Keratinocyte (primary cell): ENCODE measurements around the gene MIER1. TPM values are rescaled to one million over a fixed set of nuclear protein-coding genes. Genes with fewer than 3 reads are reported as not detected.

Experiments used
- DNase-seq: peaks from one replicate; pipeline ENCODE4 v3.0.0-alpha.2; 2011; ENCODE audit warnings: low read depth, missing footprints, low spot score
- FAIRE-seq: peaks from 2 replicates; lab custom pipeline; 2011; peaks lifted over from hg19 to GRCh38; lab: Jason Lieb, UNC
- H2AFZ ChIP-seq: 2 replicates; pipeline ENCODE4 v1.6.0; 2012; ENCODE audit warnings: low read length, control low read depth, inconsistent platforms; ENCODE audit not compliant: control insufficient read depth
- H3K27ac ChIP-seq: 2 replicates; pipeline ENCODE4 v1.5.1; 2011; ENCODE audit warnings: low read length; ENCODE audit not compliant: control insufficient read depth, insufficient read depth
- H3K27me3 ChIP-seq: 3 replicates; pipeline ENCODE4 v1.6.0; 2011; ENCODE audit warnings: low read length; ENCODE audit not compliant: control insufficient read depth, insufficient read depth; ENCODE audit errors: extremely low read depth
- H3K36me3 ChIP-seq, 2 experiments: 2 replicates in 1 of 2; 3 replicates in 1 of 2; pipeline ENCODE4 v1.5.1; 2011; ENCODE audit warnings: low read length in 2 of 2, mild to moderate bottlenecking in 1 of 2; ENCODE audit not compliant: control insufficient read depth in 2 of 2, insufficient read depth in 2 of 2; ENCODE audit errors: extremely low read depth in 1 of 2
- H3K4me1 ChIP-seq: 3 replicates; pipeline ENCODE4 v1.5.1; 2011; ENCODE audit warnings: low read length; ENCODE audit not compliant: control insufficient read depth, insufficient read depth; ENCODE audit errors: extremely low read depth
- H3K4me2 ChIP-seq: 3 replicates; pipeline ENCODE4 v1.6.0; 2011; ENCODE audit warnings: low read depth, low read length; ENCODE audit not compliant: control insufficient read depth, insufficient read depth; ENCODE audit errors: extremely low read depth
- H3K4me3 ChIP-seq, 3 experiments: fragments of 200-600 bp in 1 of 3; sonication (generic) in 1 of 3; 2 replicates in 2 of 3; 3 replicates in 1 of 3; pipeline ENCODE4 v1.5.1; 2011 to 2016; ENCODE audit warnings: low read length in 3 of 3, mild to moderate bottlenecking in 3 of 3, control low read depth in 2 of 3, inconsistent platforms in 1 of 3, low read depth in 1 of 3, mixed read lengths in 1 of 3, mixed run types in 1 of 3, moderate library complexity in 1 of 3; ENCODE audit not compliant: control insufficient read depth in 2 of 3, insufficient read depth in 2 of 3; ENCODE audit errors: extremely low read depth in 1 of 3
- H3K79me2 ChIP-seq: 2 replicates; pipeline ENCODE4 v1.6.0; 2012; ENCODE audit warnings: low read length; ENCODE audit not compliant: control insufficient read depth, insufficient read depth
- H3K9ac ChIP-seq: 3 replicates; pipeline ENCODE4 v1.6.0; 2011; ENCODE audit warnings: low read length; ENCODE audit not compliant: control insufficient read depth, insufficient read depth; ENCODE audit errors: extremely low read depth
- H3K9me1 ChIP-seq: 3 replicates; pipeline ENCODE4 v1.6.0; 2011; ENCODE audit warnings: low read length; ENCODE audit not compliant: control insufficient read depth, insufficient read depth; ENCODE audit errors: extremely low read depth
- H3K9me3 ChIP-seq: 2 replicates; pipeline ENCODE4 v1.5.1; 2012; ENCODE audit warnings: low read depth, low read length; ENCODE audit not compliant: control insufficient read depth
- H4K20me1 ChIP-seq: 3 replicates; pipeline ENCODE4 v1.6.0; 2011; ENCODE audit warnings: low read length; ENCODE audit not compliant: control insufficient read depth, insufficient read depth; ENCODE audit errors: extremely low read depth
- EZH2 ChIP-seq: IDR thresholded peaks from one replicate; pipeline ENCODE4 v1.6.1; 2012; ENCODE audit warnings: inconsistent platforms, mild to moderate bottlenecking, low read length, moderate library complexity
- dilution Hi-C: fragments of 300-500 bp; cut with MboI; formaldehyde crosslinking; loops from one replicate; pipeline ENCODE4 v1.7.0; 2020; ENCODE audit warnings: low sequenced_read_pairs; ENCODE audit not compliant: extremely low pct_ligation_motif_present
- polyA plus RNA-seq, 5 experiments: library from polyadenylated mRNA; depleted of rRNA in 3 of 5; stranded (reverse) in 3 of 5; stranded (forward) in 1 of 5; unstranded in 1 of 5; fragments of >200 nt; gene quantifications; 1 replicate in 1 of 5; 2 replicates in 3 of 5; 3 replicates in 1 of 5; pipeline versions ENCODE4 v1.2.1 to v1.2.3, GENCODE V29; 2011 to 2012; ENCODE audit warnings: missing spikeins in 2 of 5, low read depth in 1 of 5, low replicate concordance in 1 of 5
- TF ChIP-seq, protein P1 (sequence below), 3 experiments: IDR thresholded peaks in 1 of 3; conservative IDR thresholded peaks in 1 of 3; optimal IDR thresholded peaks in 1 of 3; 2 replicates in 2 of 3; 3 replicates in 1 of 3; pipeline versions ENCODE3 to v1.5.1; 2011; ENCODE audit warnings: low read length in 3 of 3, mild to moderate bottlenecking in 3 of 3, moderate library complexity in 2 of 3, control low read depth in 1 of 3, inconsistent platforms in 1 of 3; ENCODE audit not compliant: insufficient read depth in 2 of 3; ENCODE audit errors: extremely low read depth in 1 of 3

MIER1 gene
- polyA plus RNA-seq, 1 donor (not counting 4 experiments of a cell fraction or from before 2014, with no cell fraction given): 20.7 TPM

- TF ChIP-seq, protein P1, sequence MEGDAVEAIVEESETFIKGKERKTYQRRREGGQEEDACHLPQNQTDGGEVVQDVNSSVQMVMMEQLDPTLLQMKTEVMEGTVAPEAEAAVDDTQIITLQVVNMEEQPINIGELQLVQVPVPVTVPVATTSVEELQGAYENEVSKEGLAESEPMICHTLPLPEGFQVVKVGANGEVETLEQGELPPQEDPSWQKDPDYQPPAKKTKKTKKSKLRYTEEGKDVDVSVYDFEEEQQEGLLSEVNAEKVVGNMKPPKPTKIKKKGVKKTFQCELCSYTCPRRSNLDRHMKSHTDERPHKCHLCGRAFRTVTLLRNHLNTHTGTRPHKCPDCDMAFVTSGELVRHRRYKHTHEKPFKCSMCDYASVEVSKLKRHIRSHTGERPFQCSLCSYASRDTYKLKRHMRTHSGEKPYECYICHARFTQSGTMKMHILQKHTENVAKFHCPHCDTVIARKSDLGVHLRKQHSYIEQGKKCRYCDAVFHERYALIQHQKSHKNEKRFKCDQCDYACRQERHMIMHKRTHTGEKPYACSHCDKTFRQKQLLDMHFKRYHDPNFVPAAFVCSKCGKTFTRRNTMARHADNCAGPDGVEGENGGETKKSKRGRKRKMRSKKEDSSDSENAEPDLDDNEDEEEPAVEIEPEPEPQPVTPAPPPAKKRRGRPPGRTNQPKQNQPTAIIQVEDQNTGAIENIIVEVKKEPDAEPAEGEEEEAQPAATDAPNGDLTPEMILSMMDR (optimal IDR thresholded peaks at IDR 0.05 in 1 of 3, IDR thresholded peaks at IDR 0.05 in 1 of 3, conservative IDR thresholded peaks at IDR 0.05 in 1 of 3; ENCODE audit: extremely low read depth in 1 of 3, insufficient read depth in 2 of 3, low read length in 3 of 3): no peak
- TF ChIP-seq EZH2: no peak
- Histone ChIP-seq H2AFZ (no peak overlapping the region), H3K36me3 (peaks cover 2 to 5% of the 10 kb centered on the region in 2 experiments), H3K4me2 (no peak overlapping the region), H3K9me3 (no peaks in the 10 kb centered on the region), H3K27ac (no peak overlapping the region), H4K20me1 (no peaks in the 10 kb centered on the region), H3K79me2 (no peaks in the 10 kb centered on the region), H3K9me1 (no peaks in the 10 kb centered on the region), H3K27me3 (no peaks in the 10 kb centered on the region), H3K4me3 (no peak overlapping the region), H3K4me1 (no peaks in the 10 kb centered on the region), H3K9ac (no peak overlapping the region)
- DNase-seq: peak; percentile 15
- FAIRE-seq: peak; percentile 80
- dilution Hi-C loops: no loop called here
These were observed 88.8 kb downstream of the MIER1 start for GRCh38 chr1:67013573-67013972.

- Histone ChIP-seq H3K27ac (no peak overlapping the region), H3K9ac (no peak overlapping the region), H2AFZ (no peak overlapping the region), H3K9me3 (no peaks in the 10 kb centered on the region), H3K4me1 (peaks cover 7% of the 10 kb centered on the region), H3K4me3 (no peak overlapping the region), H3K36me3 (peaks cover 2 to 4% of the 10 kb centered on the region in 2 experiments), H3K4me2 (no peak overlapping the region), H3K9me1 (no peaks in the 10 kb centered on the region), H3K79me2 (no peaks in the 10 kb centered on the region), H3K27me3 (no peaks in the 10 kb centered on the region), H4K20me1 (no peaks in the 10 kb centered on the region)
- dilution Hi-C loops: no loop called here
- no peak for TF ChIP-seq EZH2
- DNase-seq (no peak), FAIRE-seq (no peak)
These were observed 93.8 kb downstream of the MIER1 start for GRCh38 chr1:67018574-67018973.

DNA sequence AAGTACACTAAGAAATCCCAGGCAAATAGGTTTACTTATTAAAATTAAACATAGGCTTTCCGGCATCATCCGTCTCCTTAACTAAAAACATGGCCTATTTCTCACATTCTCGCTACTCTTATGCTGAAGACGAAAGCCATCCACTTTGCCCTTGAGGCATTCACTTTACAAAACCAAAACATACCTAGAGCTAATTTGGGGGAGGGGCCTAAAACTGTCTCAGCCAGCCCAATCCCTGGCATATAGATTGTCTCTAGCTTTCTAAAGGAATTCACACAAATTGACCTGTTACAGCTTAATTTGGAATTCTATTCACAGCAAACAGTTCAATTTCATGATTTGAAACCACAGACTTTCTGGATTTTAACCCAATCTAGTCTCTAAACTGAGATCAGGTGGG lies 94.3 kb downstream of the MIER1 start:
- H4K20me1 ChIP-seq: no peaks in the 10 kb centered on the region
- H2AFZ ChIP-seq: no peak overlapping the region
- dilution Hi-C loops: no loop called here
- no peak overlapping the region for H3K4me3 ChIP-seq
- no peaks in the 10 kb centered on the region for H3K79me2 ChIP-seq
- peaks cover 7% of the 10 kb centered on the region for H3K4me1 ChIP-seq
- H3K36me3 ChIP-seq: peaks cover 2 to 4% of the 10 kb centered on the region in 2 experiments
- H3K9me3 ChIP-seq: no peaks in the 10 kb centered on the region
- no peak overlapping the region for H3K4me2 ChIP-seq
- H3K9ac ChIP-seq: no peak overlapping the region
- no peak for TF ChIP-seq EZH2
- TF ChIP-seq, protein P1 (optimal IDR thresholded peaks at IDR 0.05 in 1 of 3, IDR thresholded peaks at IDR 0.05 in 1 of 3, conservative IDR thresholded peaks at IDR 0.05 in 1 of 3; ENCODE audit: extremely low read depth in 1 of 3, insufficient read depth in 2 of 3, low read length in 3 of 3): no peak
- no peaks in the 10 kb centered on the region for H3K9me1 ChIP-seq
- FAIRE-seq (no peak), DNase-seq (no peak)
- H3K27me3 ChIP-seq: no peaks in the 10 kb centered on the region
- no peak overlapping the region for H3K27ac ChIP-seq
